GM12878 (cell line): ENCODE results near the gene SORCS2.

Source experiments
- BHLHE40 ChIP-seq, 2 experiments: fragments of 450-650 bp in 1 of 2; IDR thresholded peaks; 2 replicates each; pipeline ENCODE4 v1.6.1; 2011 to 2017; ENCODE audit warnings: low read depth in 2 of 2, borderline replicate concordance in 1 of 2, improper control_type of control experiment in 1 of 2, low read length in 1 of 2, mild to moderate bottlenecking in 1 of 2
- CBX5 ChIP-seq: sonication (generic); IDR thresholded peaks from 2 replicates; pipeline ENCODE4 v1.6.1; 2016; ENCODE audit warnings: low read depth, moderate library complexity, mild to moderate bottlenecking, inconsistent platforms
- EP300 ChIP-seq, 2 experiments: fragments of 150-350 bp in 1 of 2; IDR thresholded peaks; 2 replicates each; pipeline ENCODE4 v1.6.1; 2011 to 2012; ENCODE audit warnings: low read depth in 2 of 2, low read length in 2 of 2, borderline replicate concordance in 1 of 2, improper control_type of control experiment in 1 of 2, inconsistent platforms in 1 of 2; ENCODE audit not compliant: control insufficient read depth in 1 of 2
- FOXK2 ChIP-seq: fragments of 450-650 bp; IDR thresholded peaks from 2 replicates; pipeline ENCODE4 v1.6.1; 2017; ENCODE audit warnings: mild to moderate bottlenecking, moderate library complexity
- NR2C1 ChIP-seq: fragments of 450-650 bp; IDR thresholded peaks from 2 replicates; pipeline ENCODE4 v1.6.1; 2017; ENCODE audit warnings: antibody characterized with exemption, mild to moderate bottlenecking, moderate library complexity
- PAX8 ChIP-seq: fragments of 450-650 bp; IDR thresholded peaks from 2 replicates; pipeline ENCODE4 v1.6.1; 2017; ENCODE audit warnings: mild to moderate bottlenecking, moderate library complexity
- RELA ChIP-seq: fragments of 450-650 bp; IDR thresholded peaks from 2 replicates; pipeline ENCODE4 v1.8.0; 2014; ENCODE audit warnings: borderline replicate concordance; ENCODE audit not compliant: partially characterized antibody
- TF ChIP-seq, protein P1 (sequence below), 3 experiments: IDR thresholded peaks in 2 of 3; conservative IDR thresholded peaks in 1 of 3; 2 replicates each; pipeline ENCODE4 v1.5.1; 2011; ENCODE audit warnings: low read depth in 3 of 3, low read length in 3 of 3, mild to moderate bottlenecking in 3 of 3, control low read depth in 2 of 3, moderate library complexity in 2 of 3, inconsistent platforms in 1 of 3, mixed read lengths in 1 of 3; ENCODE audit not compliant: control insufficient read depth in 2 of 3, insufficient read depth in 1 of 3; ENCODE audit errors: extremely low read depth in 1 of 3
- TF ChIP-seq, protein P2 (sequence below): IDR thresholded peaks from 2 replicates; pipeline ENCODE4 v1.6.1; 2012; ENCODE audit warnings: mild to moderate bottlenecking, low read depth, low read length

DNA sequence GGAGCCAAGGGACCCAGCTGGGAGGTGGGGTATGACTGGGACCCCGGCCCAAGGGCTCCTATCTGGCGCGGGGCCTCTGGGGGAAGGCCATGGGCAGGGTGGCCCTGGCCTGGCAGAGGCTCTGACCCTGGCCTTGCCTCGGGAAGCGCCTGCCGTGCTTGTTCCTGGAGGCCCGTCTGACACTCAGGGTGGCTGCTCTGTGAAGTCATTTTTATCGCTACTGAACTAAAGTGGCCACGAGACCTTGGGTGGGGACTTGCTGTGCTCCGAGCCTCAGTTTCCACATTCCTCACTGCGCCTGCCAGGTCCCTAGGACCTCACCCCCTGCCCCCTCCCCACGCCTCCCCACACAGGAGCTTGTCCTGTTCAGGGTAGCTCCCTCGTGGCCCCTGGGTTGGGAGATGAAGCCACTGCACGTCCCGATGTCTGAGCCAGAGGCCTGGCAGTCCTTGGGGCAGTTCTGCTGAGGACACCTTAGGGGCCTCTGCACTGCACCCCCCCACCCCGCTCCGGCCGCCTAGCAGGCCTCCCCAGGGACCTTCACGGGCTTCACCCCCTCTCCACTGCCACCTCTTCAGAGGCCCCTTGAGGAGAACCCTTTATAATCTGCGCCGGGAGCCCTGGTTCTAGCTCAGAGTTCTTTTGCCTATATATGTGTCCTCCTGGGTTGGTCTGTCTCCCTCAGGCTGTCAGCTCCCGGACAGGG lies 639 bp upstream of the SORCS2 start:
- TF ChIP-seq EP300 (IDR thresholded peaks at IDR 0.05; ENCODE audit: borderline replicate concordance in 1 of 2, control insufficient read depth in 1 of 2, low read depth in 2 of 2, low read length in 2 of 2): no peak
- TF ChIP-seq, protein P1, sequence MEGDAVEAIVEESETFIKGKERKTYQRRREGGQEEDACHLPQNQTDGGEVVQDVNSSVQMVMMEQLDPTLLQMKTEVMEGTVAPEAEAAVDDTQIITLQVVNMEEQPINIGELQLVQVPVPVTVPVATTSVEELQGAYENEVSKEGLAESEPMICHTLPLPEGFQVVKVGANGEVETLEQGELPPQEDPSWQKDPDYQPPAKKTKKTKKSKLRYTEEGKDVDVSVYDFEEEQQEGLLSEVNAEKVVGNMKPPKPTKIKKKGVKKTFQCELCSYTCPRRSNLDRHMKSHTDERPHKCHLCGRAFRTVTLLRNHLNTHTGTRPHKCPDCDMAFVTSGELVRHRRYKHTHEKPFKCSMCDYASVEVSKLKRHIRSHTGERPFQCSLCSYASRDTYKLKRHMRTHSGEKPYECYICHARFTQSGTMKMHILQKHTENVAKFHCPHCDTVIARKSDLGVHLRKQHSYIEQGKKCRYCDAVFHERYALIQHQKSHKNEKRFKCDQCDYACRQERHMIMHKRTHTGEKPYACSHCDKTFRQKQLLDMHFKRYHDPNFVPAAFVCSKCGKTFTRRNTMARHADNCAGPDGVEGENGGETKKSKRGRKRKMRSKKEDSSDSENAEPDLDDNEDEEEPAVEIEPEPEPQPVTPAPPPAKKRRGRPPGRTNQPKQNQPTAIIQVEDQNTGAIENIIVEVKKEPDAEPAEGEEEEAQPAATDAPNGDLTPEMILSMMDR (IDR thresholded peaks at IDR 0.05 in 2 of 3, conservative IDR thresholded peaks at IDR 0.05 in 1 of 3; ENCODE audit: control insufficient read depth in 2 of 3, extremely low read depth in 1 of 3, insufficient read depth in 1 of 3, low read depth in 3 of 3, low read length in 3 of 3): no peak
- TF ChIP-seq RELA: no peak
- no peak for TF ChIP-seq BHLHE40 (IDR thresholded peaks at IDR 0.05; ENCODE audit: borderline replicate concordance in 1 of 2, low read depth in 2 of 2, low read length in 1 of 2)
- no peak for TF ChIP-seq CBX5
- no peak for TF ChIP-seq NR2C1
- no peak for TF ChIP-seq PAX8
- TF ChIP-seq, protein P2, sequence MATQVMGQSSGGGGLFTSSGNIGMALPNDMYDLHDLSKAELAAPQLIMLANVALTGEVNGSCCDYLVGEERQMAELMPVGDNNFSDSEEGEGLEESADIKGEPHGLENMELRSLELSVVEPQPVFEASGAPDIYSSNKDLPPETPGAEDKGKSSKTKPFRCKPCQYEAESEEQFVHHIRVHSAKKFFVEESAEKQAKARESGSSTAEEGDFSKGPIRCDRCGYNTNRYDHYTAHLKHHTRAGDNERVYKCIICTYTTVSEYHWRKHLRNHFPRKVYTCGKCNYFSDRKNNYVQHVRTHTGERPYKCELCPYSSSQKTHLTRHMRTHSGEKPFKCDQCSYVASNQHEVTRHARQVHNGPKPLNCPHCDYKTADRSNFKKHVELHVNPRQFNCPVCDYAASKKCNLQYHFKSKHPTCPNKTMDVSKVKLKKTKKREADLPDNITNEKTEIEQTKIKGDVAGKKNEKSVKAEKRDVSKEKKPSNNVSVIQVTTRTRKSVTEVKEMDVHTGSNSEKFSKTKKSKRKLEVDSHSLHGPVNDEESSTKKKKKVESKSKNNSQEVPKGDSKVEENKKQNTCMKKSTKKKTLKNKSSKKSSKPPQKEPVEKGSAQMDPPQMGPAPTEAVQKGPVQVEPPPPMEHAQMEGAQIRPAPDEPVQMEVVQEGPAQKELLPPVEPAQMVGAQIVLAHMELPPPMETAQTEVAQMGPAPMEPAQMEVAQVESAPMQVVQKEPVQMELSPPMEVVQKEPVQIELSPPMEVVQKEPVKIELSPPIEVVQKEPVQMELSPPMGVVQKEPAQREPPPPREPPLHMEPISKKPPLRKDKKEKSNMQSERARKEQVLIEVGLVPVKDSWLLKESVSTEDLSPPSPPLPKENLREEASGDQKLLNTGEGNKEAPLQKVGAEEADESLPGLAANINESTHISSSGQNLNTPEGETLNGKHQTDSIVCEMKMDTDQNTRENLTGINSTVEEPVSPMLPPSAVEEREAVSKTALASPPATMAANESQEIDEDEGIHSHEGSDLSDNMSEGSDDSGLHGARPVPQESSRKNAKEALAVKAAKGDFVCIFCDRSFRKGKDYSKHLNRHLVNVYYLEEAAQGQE: no peak
- TF ChIP-seq FOXK2: no peak
